Measurements from ENCODE around the gene GFRA1. TPM values are rescaled to one million over a fixed set of nuclear protein-coding genes. Genes with fewer than 3 reads are reported as not detected.

GFRA1 gene
- total RNA-seq, 1 donor from 2014 or later = 14.0 TPM

GRCh38 chr10:116043861-116044260, 229.1 kb downstream of the GFRA1 start:
- no peak overlapping the region for H3K4me2 ChIP-seq
- no peaks in the 10 kb centered on the region for H3K79me2 ChIP-seq (ENCODE audit: low read depth)
- H3K9me3 ChIP-seq (ENCODE audit: low read depth) = no peaks in the 10 kb centered on the region
- no peaks in the 10 kb centered on the region for H3K36me3 ChIP-seq
- H3K9ac ChIP-seq = no peak overlapping the region
- no peak overlapping the region for H3K4me3 Mint-ChIP-seq
- H3K27ac Mint-ChIP-seq = no peak overlapping the region
- H4K20me1 ChIP-seq (ENCODE audit: low read depth) = no peaks in the 10 kb centered on the region
- no peak overlapping the region for H3K27ac ChIP-seq
- H2AFZ ChIP-seq (replicated peaks) = no peak overlapping the region
- DNase-seq (ENCODE audit: low spot score) = no peak
- TF ChIP-seq EZH2phosphoT487 (IDR thresholded peaks at IDR 0.05) (no peak), CTCF (IDR thresholded peaks at IDR 0.05) (no peak), EZH2 (IDR thresholded peaks at IDR 0.05) (no peak)
- H3K4me1 Mint-ChIP-seq = peaks cover 8% of the 10 kb centered on the region
- H3F3A ChIP-seq (ENCODE audit: low read depth) = no peaks in the 10 kb centered on the region
- no peaks in the 10 kb centered on the region for H3K27me3 ChIP-seq
- no peaks in the 10 kb centered on the region for H3K9me3 Mint-ChIP-seq
- no peaks in the 10 kb centered on the region for H3K4me1 ChIP-seq
- H3K27me3 Mint-ChIP-seq (ENCODE audit: insufficient read depth, low read depth) = peaks cover 3% of the 10 kb centered on the region
- no peak overlapping the region for H3K4me3 ChIP-seq
- H3K36me3 Mint-ChIP-seq = no peaks in the 10 kb centered on the region

- H4K20me1 ChIP-seq (ENCODE audit: low read depth) = no peaks in the 10 kb centered on the region
- no peaks in the 10 kb centered on the region for H3K9me3 ChIP-seq (ENCODE audit: low read depth)
- TF ChIP-seq CTCF (IDR thresholded peaks at IDR 0.05) (no peak), EZH2phosphoT487 (IDR thresholded peaks at IDR 0.05) (no peak), EZH2 (IDR thresholded peaks at IDR 0.05) (no peak)
- no peak overlapping the region for H3K9ac ChIP-seq
- H2AFZ ChIP-seq (replicated peaks) = no peak overlapping the region
- no peaks in the 10 kb centered on the region for H3K79me2 ChIP-seq (ENCODE audit: low read depth)
- Mint-ChIP-seq H3K4me1 (peaks cover 8% of the 10 kb centered on the region), H3K4me3 (no peak overlapping the region), H3K27ac (no peak overlapping the region), H3K36me3 (no peaks in the 10 kb centered on the region), H3K27me3 (ENCODE audit: insufficient read depth, low read depth) (peaks cover 3% of the 10 kb centered on the region), H3K9me3 (no peaks in the 10 kb centered on the region)
- H3K4me2 ChIP-seq = no peak overlapping the region
- H3K27me3 ChIP-seq = no peaks in the 10 kb centered on the region
- no peaks in the 10 kb centered on the region for H3K36me3 ChIP-seq
- H3F3A ChIP-seq (ENCODE audit: low read depth) = no peaks in the 10 kb centered on the region
- no peak overlapping the region for H3K27ac ChIP-seq
- no peak for DNase-seq (ENCODE audit: low spot score)
- no peaks in the 10 kb centered on the region for H3K4me1 ChIP-seq
- no peak overlapping the region for H3K4me3 ChIP-seq
Measured at GRCh38 chr10:116043304-116043703, 229.7 kb downstream of the GFRA1 start.

- H3K4me2 ChIP-seq = no peak overlapping the region
- no peaks in the 10 kb centered on the region for H3K9me3 ChIP-seq (ENCODE audit: low read depth)
- Mint-ChIP-seq H3K36me3 (no peaks in the 10 kb centered on the region), H3K4me3 (no peak overlapping the region), H3K9me3 (no peaks in the 10 kb centered on the region), H3K27me3 (ENCODE audit: insufficient read depth, low read depth) (no peaks in the 10 kb centered on the region), H3K27ac (no peak overlapping the region), H3K4me1 (peaks cover 8% of the 10 kb centered on the region)
- no peak overlapping the region for H2AFZ ChIP-seq (replicated peaks)
- H3K36me3 ChIP-seq = no peaks in the 10 kb centered on the region
- no peaks in the 10 kb centered on the region for H3K4me1 ChIP-seq
- TF ChIP-seq EZH2 (IDR thresholded peaks at IDR 0.05) (no peak), CTCF (IDR thresholded peaks at IDR 0.05) (no peak), EZH2phosphoT487 (IDR thresholded peaks at IDR 0.05) (no peak)
- H4K20me1 ChIP-seq (ENCODE audit: low read depth) = no peaks in the 10 kb centered on the region
- no peak overlapping the region for H3K9ac ChIP-seq
- no peak overlapping the region for H3K4me3 ChIP-seq
- H3K79me2 ChIP-seq (ENCODE audit: low read depth) = no peaks in the 10 kb centered on the region
- no peaks in the 10 kb centered on the region for H3K27me3 ChIP-seq
- no peak overlapping the region for H3K27ac ChIP-seq
- no peaks in the 10 kb centered on the region for H3F3A ChIP-seq (ENCODE audit: low read depth)
- no peak for DNase-seq (ENCODE audit: low spot score)
Measured at GRCh38 chr10:116041948-116042347, 231.1 kb downstream of the GFRA1 start.
